Progenitor cell of endocrine pancreas (in vitro differentiated cells): ENCODE measurements around the gene HSPA12B. TPM values are rescaled to one million over a fixed set of nuclear protein-coding genes. Genes with fewer than 3 reads are reported as not detected.

Experiments used
- DNase-seq: peaks from one replicate; pipeline ENCODE4 v3.0.0; 2021; ENCODE audit warnings: low spot score; ENCODE audit not compliant: unreplicated experiment
- H3K27ac Mint-ChIP-seq: 2 replicates; pipeline ENCODE4 v1.8.0; 2021; ENCODE audit warnings: mild to moderate bottlenecking, moderate library complexity, mixed read lengths
- H3K27me3 Mint-ChIP-seq: 2 replicates; pipeline ENCODE4 v1.8.0; 2021; ENCODE audit warnings: mixed read lengths
- H3K36me3 Mint-ChIP-seq: 2 replicates; pipeline ENCODE4 v1.8.0; 2022; ENCODE audit warnings: mixed read lengths; ENCODE audit not compliant: insufficient read depth
- H3K4me1 Mint-ChIP-seq: 2 replicates; pipeline ENCODE4 v1.8.0; 2021; ENCODE audit warnings: low read depth, mixed read lengths
- H3K4me3 Mint-ChIP-seq: 2 replicates; pipeline ENCODE4 v1.8.0; 2021; ENCODE audit warnings: low read depth, mild to moderate bottlenecking, moderate library complexity, mixed read lengths
- H3K9me3 Mint-ChIP-seq: 2 replicates; pipeline ENCODE4 v1.8.0; 2021; ENCODE audit warnings: low read depth, mixed read lengths
- total RNA-seq: library from RNA; stranded (reverse); gene quantifications from 2 replicates; pipeline ENCODE4 v1.2.1, GENCODE V29; 2021
- TF ChIP-seq, protein P1 (sequence below): fragments of 200-600 bp; sonication (generic); IDR thresholded peaks from one replicate; pipeline ENCODE4 v1.5.0; 2021; ENCODE audit warnings: antibody characterized with exemption, mild to moderate bottlenecking; ENCODE audit not compliant: unreplicated experiment

HSPA12B gene
- total RNA-seq, 1 donor from 2014 or later, result not detected

DNA sequence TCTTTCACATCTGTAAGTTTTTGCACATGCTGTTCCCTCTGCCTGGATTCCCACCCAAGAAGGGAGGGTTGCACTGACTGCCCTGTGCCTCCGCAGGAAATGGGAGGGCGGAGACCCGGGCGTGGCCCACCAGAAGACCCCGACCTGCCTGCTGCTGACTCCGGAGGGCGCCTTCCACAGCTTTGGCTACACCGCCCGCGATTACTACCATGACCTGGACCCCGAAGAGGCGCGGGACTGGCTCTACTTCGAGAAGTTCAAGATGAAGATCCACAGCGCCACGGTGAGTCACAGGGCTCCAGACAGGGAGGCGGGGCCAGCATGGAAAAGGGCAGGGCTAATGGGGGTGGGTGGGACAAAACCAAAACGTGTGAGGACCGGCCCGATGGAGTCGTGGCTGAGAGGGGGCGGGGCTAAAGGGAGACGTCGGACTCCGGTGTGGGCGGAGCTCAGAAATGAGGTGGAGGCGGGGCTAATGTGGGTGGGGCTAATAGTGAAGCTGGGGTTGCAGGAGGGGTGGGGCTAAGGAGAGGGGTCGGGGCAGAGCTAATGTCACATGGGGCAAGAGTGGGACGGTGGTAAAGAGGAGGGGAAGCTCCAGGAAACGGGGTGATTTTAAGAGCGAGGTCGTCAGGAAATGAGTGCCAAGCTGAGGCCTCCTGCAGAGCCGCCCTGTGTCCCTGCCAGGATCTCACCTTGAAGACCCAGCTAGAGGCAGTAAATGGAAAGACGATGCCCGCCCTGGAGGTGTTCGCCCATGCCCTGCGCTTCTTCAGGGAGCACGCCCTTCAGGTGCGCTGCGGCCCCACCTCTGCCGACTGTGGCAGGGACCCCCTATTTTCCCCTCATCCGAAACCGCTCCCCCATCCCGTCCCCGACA lies 12.6 kb downstream of the HSPA12B start:
- Mint-ChIP-seq H3K4me3 (peak overlapping the region; percentile 48), H3K27ac (no peak overlapping the region), H3K27me3 (peaks cover 63% of the 10 kb centered on the region), H3K4me1 (peaks cover 2% of the 10 kb centered on the region), H3K9me3 (no peaks in the 10 kb centered on the region), H3K36me3 (no peaks in the 10 kb centered on the region)
- TF ChIP-seq, protein P1, sequence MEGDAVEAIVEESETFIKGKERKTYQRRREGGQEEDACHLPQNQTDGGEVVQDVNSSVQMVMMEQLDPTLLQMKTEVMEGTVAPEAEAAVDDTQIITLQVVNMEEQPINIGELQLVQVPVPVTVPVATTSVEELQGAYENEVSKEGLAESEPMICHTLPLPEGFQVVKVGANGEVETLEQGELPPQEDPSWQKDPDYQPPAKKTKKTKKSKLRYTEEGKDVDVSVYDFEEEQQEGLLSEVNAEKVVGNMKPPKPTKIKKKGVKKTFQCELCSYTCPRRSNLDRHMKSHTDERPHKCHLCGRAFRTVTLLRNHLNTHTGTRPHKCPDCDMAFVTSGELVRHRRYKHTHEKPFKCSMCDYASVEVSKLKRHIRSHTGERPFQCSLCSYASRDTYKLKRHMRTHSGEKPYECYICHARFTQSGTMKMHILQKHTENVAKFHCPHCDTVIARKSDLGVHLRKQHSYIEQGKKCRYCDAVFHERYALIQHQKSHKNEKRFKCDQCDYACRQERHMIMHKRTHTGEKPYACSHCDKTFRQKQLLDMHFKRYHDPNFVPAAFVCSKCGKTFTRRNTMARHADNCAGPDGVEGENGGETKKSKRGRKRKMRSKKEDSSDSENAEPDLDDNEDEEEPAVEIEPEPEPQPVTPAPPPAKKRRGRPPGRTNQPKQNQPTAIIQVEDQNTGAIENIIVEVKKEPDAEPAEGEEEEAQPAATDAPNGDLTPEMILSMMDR, result no peak
- DNase-seq, result no peak

DNA sequence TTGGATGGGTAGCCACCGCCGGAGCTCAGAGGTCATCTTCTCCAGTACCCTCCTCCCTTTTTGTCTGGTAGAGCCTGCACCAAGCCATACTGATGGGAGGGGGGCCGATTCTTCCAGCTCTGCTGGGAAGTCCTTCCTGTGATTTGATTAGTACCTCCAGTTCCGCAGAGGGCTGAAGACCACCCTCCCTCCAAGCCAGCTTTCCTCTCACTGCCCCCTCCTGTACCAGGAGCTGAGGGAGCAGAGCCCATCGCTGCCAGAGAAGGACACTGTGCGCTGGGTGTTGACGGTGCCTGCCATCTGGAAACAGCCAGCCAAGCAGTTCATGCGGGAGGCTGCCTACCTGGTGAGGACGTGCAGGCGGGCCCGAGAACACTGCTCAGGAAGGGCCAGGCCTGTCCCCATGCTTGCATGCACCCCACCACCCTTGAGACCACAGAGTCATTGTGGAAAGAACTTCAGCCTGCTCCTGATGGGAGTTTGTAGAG lies 13.2 kb downstream of the HSPA12B start:
- H3K36me3 Mint-ChIP-seq, result no peaks in the 10 kb centered on the region
- no peak for DNase-seq
- TF ChIP-seq, protein P1, result no peak
- H3K27me3 Mint-ChIP-seq, result peaks cover 65% of the 10 kb centered on the region
- no peak overlapping the region for H3K27ac Mint-ChIP-seq
- no peaks in the 10 kb centered on the region for H3K4me1 Mint-ChIP-seq
- no peak overlapping the region for H3K4me3 Mint-ChIP-seq
- H3K9me3 Mint-ChIP-seq, result no peaks in the 10 kb centered on the region

DNA sequence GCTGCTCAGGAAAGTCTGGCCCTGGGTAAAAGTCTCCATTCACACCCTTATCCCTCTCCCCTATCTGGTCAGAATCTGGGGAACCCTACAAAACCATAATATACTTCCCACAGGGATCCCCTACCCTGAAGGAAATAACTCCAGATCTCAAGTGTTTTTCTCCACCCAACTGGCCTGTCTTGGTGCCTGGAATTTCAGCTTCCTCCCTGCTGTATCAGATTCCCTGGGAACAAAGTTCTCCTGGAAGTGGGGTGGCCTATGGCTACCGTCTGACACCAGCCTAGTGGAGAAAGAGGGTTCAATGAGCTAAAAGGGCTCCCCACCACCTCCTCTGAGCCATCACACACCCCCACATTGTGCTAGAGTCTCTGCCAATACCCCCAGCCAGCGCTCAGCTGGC lies 15.0 kb downstream of the HSPA12B start:
- no peak for DNase-seq
- Mint-ChIP-seq H3K9me3 (no peaks in the 10 kb centered on the region), H3K4me3 (no peak overlapping the region), H3K36me3 (no peaks in the 10 kb centered on the region), H3K4me1 (peaks cover under 1% of the 10 kb centered on the region), H3K27me3 (peaks cover 75% of the 10 kb centered on the region), H3K27ac (peak overlapping the region; percentile 12)
- TF ChIP-seq, protein P1, result no peak

DNA sequence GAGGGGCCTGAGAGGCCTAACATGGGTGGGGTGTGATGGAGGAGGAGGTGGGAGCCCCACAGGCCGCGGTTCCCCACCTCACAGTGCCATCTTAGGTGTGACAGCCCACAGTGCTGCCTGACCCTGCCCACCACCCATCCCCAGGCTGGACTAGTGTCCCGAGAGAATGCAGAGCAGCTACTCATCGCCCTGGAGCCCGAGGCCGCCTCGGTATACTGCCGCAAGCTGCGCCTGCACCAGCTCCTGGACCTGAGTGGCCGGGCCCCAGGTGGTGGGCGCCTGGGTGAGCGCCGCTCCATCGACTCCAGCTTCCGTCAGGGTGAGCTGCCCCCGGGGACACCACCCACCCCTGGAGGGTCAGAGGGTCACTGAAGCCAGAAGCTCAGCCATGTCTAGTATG lies 15.6 kb downstream of the HSPA12B start:
- Mint-ChIP-seq H3K4me3 (no peak overlapping the region), H3K9me3 (no peaks in the 10 kb centered on the region), H3K27ac (no peak overlapping the region), H3K36me3 (no peaks in the 10 kb centered on the region), H3K27me3 (peaks cover 78% of the 10 kb centered on the region), H3K4me1 (peaks cover 1% of the 10 kb centered on the region)
- TF ChIP-seq, protein P1, result no peak
- DNase-seq, result no peak

DNA sequence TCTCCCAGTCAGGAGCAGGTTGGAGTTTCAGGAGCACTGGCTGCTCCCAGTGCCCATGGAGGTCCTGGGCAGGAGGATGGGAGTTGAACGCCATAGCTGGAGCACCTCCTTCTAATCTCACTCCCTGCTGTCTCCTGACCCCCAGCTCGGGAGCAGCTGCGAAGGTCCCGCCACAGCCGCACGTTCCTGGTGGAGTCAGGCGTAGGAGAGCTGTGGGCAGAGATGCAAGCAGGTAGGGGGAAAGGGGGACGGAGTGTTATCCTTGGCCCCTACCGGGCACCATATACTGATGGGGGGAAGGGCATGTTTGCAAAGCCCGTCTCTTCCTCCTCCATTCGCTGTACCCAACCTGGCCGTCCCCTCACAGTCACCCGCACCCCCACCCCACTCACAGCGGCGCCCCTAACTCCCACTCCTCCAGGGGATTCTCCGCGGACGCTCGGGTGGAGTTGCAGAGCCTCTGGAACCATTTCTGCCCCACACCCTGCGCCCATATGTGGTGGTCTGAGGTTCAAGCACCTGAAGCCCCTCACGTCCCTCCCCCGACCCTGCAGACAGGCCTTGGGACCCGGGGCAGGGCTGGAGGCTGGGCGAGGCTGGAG lies 16.7 kb downstream of the HSPA12B start:
- H3K4me3 Mint-ChIP-seq, result no peak overlapping the region
- no peak for DNase-seq
- no peaks in the 10 kb centered on the region for H3K9me3 Mint-ChIP-seq
- TF ChIP-seq, protein P1, result no peak
- peaks cover 1% of the 10 kb centered on the region for H3K4me1 Mint-ChIP-seq
- H3K27me3 Mint-ChIP-seq, result peaks cover 68% of the 10 kb centered on the region
- no peaks in the 10 kb centered on the region for H3K36me3 Mint-ChIP-seq
- H3K27ac Mint-ChIP-seq, result no peak overlapping the region
